OCI-LY7 (cell line): ENCODE measurements around the gene DNMT3B.

Experiments used
- CTCF ChIP-seq: fragments of 200-600 bp; sonication (generic); conservative IDR thresholded peaks from 2 replicates; pipeline ENCODE4 v1.5.1; 2014; ENCODE audit warnings: mild to moderate bottlenecking, antibody characterized with exemption, low read length, moderate library complexity, mixed read lengths
- EZH2phosphoT487 ChIP-seq: fragments of 200-600 bp; sonication (generic); IDR thresholded peaks from 2 replicates; pipeline ENCODE4 v1.6.1; 2018; ENCODE audit warnings: low read depth, borderline replicate concordance, mild to moderate bottlenecking, mixed run types, antibody characterized with exemption, low read length, moderate library complexity, mixed read lengths

GRCh38 chr20:32761831-32762753, at the start of gene DNMT3B:
- peak; percentile 26; the same call in 1 of the 2 replicates for TF ChIP-seq CTCF
- TF ChIP-seq EZH2phosphoT487: no peak
